ENCODE results near the gene NPTN.

Gene NPTN

GRCh38 chr15:73631915-73632669, 1.1 kb downstream of the NPTN start:
- peak; percentile 51 for DNase-seq

- DNase-seq = no peak
These were observed 2.2 kb downstream of the NPTN start for GRCh38 chr15:73630921-73631362.

- no peak for DNase-seq
These were observed 3.3 kb downstream of the NPTN start for GRCh38 chr15:73629798-73630429.

- DNase-seq = peak; percentile 33
These were observed 4.0 kb downstream of the NPTN start for GRCh38 chr15:73628976-73629797.

- no peak for DNase-seq
These were observed 5.1 kb downstream of the NPTN start for GRCh38 chr15:73628102-73628501.

GRCh38 chr15:73626072-73626471, 7.1 kb downstream of the NPTN start:
- DNase-seq = no peak

GRCh38 chr15:73624530-73624929, 8.7 kb downstream of the NPTN start:
- DNase-seq = no peak

GRCh38 chr15:73621286-73621826, 11.8 kb downstream of the NPTN start:
- DNase-seq = no peak

- no peak for DNase-seq
These were observed 13.1 kb downstream of the NPTN start for GRCh38 chr15:73620078-73620477.

- no peak for DNase-seq
These were observed 15.3 kb downstream of the NPTN start for GRCh38 chr15:73617913-73618312.

GRCh38 chr15:73617301-73617831, 15.8 kb downstream of the NPTN start:
- DNase-seq = no peak

GRCh38 chr15:73608941-73609340, 24.2 kb downstream of the NPTN start:
- DNase-seq = no peak

GRCh38 chr15:73608475-73608874, 24.7 kb downstream of the NPTN start:
- no peak for DNase-seq

- no peak for DNase-seq
These were observed 25.3 kb downstream of the NPTN start for GRCh38 chr15:73607843-73608242.

- no peak for DNase-seq
These were observed 25.8 kb downstream of the NPTN start for GRCh38 chr15:73607405-73607804.

GRCh38 chr15:73605759-73606436, 27.3 kb downstream of the NPTN start:
- no peak for DNase-seq

- no peak for DNase-seq
These were observed 28.7 kb downstream of the NPTN start for GRCh38 chr15:73604477-73604876.

- no peak for DNase-seq
These were observed 30.2 kb downstream of the NPTN start for GRCh38 chr15:73602992-73603391.

- no peak for DNase-seq
These were observed 30.7 kb downstream of the NPTN start for GRCh38 chr15:73602446-73602843.

- DNase-seq = peak; percentile 10
These were observed 31.4 kb downstream of the NPTN start for GRCh38 chr15:73601451-73602445.
